ENCODE data around the gene GLYR1.

GLYR1 gene

DNA sequence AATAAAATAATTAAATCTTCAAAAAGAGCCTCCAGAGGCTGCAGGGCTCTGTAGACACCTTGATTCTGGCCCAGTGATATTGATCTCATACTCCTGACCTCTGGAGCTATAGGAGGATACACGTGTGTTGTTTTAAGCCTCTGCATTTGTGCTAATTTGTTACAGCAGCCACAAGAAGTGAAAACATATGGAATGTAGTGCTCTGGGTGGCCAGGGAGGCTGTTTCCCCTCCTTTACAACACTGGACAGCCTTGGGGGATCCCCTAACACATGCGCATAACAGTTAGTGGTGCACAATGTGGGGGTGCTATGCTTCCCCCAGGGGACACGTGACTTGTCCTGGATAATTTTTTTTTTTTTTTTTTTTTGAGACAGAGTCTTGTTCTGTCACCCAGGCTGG lies 75.4 kb downstream of the GLYR1 start:
- TF ChIP-seq, protein P1, sequence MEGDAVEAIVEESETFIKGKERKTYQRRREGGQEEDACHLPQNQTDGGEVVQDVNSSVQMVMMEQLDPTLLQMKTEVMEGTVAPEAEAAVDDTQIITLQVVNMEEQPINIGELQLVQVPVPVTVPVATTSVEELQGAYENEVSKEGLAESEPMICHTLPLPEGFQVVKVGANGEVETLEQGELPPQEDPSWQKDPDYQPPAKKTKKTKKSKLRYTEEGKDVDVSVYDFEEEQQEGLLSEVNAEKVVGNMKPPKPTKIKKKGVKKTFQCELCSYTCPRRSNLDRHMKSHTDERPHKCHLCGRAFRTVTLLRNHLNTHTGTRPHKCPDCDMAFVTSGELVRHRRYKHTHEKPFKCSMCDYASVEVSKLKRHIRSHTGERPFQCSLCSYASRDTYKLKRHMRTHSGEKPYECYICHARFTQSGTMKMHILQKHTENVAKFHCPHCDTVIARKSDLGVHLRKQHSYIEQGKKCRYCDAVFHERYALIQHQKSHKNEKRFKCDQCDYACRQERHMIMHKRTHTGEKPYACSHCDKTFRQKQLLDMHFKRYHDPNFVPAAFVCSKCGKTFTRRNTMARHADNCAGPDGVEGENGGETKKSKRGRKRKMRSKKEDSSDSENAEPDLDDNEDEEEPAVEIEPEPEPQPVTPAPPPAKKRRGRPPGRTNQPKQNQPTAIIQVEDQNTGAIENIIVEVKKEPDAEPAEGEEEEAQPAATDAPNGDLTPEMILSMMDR (IDR thresholded peaks at IDR 0.05; ENCODE audit: low read depth, low read length, missing control alignments) = no peak
- no peak for DNase-seq (ENCODE audit: extremely low read depth, low read depth)
- H3K4me3 ChIP-seq (replicated peaks; ENCODE audit: low read depth, low read length) = no peak overlapping the region

DNA sequence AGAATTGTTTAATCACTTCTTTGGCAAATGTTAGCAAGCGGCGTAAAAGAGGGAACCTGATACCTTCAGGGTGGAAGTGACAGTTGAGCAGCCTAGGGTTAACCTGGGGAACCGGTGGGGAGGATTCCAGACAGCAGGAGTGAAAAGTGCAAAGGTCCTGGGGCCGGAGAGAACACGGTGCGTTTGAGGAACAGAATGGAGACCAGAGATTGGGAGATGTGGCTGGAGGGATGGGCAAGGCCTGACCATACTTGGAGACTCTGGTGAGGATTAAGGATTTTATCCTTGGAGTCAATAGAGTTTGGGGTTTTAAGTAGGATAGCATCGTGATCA lies 77.8 kb downstream of the GLYR1 start:
- TF ChIP-seq, protein P1 (IDR thresholded peaks at IDR 0.05; ENCODE audit: low read depth, low read length, missing control alignments) = no peak
- peak overlapping the region; percentile 46 for H3K4me3 ChIP-seq (replicated peaks; ENCODE audit: low read depth, low read length)
- DNase-seq (ENCODE audit: extremely low read depth, low read depth) = no peak

DNA sequence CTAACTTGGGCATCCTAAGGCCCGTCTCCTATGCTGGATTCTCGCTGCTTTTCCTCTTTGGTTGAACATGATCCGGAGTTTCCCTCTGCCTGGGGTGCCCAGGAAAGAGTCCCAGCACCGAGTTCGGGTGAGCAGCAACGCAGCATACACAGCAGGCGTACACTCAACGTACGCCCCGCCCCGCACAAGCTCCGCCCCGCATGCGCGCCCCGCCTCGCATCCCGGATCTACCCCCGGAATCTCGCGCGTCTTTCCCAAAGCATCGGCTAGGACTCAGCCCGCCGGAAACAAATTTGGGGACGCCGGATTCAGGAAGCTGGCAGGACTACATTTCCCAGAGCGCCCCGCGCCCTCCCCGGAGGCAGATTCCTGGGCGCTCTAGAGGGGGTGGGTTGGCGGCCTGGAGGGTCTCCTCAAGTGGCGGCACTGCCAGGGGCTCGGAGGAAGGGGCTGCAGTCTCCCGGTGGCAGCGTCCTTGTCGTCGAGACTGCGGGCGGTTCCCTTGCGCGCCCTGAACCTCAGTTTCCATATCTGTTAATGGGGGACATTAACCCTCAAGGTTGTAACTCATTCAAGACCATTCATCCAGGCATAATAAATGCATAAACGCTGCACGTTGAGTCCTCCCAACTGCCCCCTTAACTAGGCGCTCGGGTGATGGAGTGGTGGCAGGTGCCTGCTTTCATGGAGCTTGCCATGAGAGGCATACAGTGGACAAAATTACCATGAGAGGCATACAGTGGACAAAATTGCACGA lies 78.4 kb downstream of the GLYR1 start:
- peak overlapping the region; percentile 46 for H3K4me3 ChIP-seq (replicated peaks; ENCODE audit: low read depth, low read length)
- DNase-seq (ENCODE audit: extremely low read depth, low read depth) = peak; percentile 83
- TF ChIP-seq, protein P1 (IDR thresholded peaks at IDR 0.05; ENCODE audit: low read depth, low read length, missing control alignments) = no peak

DNA sequence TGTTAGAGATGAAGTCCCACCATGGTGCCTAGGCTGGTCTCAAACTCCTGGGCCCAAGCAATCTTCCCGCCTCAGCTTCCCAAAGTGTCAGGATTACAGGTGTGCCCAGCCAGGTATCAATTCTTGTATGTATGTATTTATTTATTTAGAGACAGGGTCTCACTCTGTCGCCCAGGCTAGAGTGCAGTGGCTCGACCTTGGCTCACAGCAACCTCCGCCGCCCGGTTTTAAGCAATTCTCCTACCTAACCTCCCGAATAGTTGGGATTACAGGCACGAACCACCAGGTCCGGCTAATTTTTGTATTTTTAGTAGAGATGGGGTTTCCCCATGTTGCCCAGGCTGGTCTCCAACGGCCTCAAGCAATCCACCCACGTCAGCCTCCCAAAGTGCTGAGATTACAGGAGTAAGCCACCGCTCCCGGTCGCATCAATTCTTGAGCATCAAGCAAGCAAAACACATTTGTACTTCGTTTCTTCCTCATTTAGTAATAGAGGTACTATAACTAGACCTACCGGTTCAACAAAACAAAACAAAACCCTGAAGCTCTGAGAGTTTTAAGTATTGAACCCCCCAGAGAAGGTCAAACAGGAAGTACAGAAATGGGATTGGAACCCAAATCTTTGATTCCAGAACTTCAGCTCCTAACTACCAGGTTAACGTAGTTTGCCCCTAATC lies 79.1 kb downstream of the GLYR1 start:
- H3K4me3 ChIP-seq (replicated peaks; ENCODE audit: low read depth, low read length) = peak overlapping the region; percentile 46
- DNase-seq (ENCODE audit: extremely low read depth, low read depth) = no peak
- TF ChIP-seq, protein P1 (IDR thresholded peaks at IDR 0.05; ENCODE audit: low read depth, low read length, missing control alignments) = no peak

DNA sequence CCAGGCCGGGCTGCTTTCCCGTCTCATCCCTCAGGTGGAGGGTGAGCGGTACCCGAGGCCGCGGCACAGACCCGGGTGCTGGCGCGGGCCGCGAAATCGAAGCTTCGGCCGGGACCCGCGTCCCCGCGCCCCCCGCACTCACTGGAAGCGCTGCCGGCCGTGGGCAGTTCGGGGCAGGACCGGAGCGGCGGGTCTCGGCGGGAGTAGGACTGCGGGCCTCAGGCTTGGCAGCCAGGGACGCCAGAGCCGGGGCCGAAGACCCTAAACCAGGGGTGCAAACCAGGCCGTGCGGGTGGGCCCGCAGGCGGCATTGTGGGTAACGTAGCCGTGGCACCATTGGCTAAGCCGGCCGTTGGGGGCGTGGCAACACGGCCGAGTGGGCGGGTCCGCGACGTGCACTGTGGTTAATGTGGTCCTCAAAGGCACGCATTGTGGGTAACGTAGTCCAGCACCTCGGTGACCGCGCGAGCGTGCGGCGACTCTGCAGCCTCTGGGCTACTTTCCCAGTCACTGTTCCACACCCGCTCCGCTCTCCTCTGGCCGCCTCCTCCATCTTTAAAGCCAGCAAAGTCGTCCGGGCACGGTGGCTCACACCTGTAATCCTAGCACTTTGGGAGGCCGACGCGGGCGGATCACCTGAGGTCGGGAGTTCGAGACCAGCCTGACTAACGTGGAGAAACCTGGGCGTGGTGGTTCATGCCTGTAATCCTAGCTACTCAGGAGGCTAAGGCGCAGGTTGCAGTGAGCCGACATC lies 80.0 kb downstream of the GLYR1 start, which contains the start of gene ZNF500:
Gene ZNF500 (minus strand): TSS at position 288 of the 754 bp plus-strand sequence. CDS start 1,184 bp downstream, outside the sequence.
- peak; percentile 96 for DNase-seq (ENCODE audit: extremely low read depth, low read depth)
- TF ChIP-seq, protein P1 (IDR thresholded peaks at IDR 0.05; ENCODE audit: low read depth, low read length, missing control alignments) = no peak
- H3K4me3 ChIP-seq (replicated peaks; ENCODE audit: low read depth, low read length) = peak within 1 kb of the TSS; percentile 94

DNA sequence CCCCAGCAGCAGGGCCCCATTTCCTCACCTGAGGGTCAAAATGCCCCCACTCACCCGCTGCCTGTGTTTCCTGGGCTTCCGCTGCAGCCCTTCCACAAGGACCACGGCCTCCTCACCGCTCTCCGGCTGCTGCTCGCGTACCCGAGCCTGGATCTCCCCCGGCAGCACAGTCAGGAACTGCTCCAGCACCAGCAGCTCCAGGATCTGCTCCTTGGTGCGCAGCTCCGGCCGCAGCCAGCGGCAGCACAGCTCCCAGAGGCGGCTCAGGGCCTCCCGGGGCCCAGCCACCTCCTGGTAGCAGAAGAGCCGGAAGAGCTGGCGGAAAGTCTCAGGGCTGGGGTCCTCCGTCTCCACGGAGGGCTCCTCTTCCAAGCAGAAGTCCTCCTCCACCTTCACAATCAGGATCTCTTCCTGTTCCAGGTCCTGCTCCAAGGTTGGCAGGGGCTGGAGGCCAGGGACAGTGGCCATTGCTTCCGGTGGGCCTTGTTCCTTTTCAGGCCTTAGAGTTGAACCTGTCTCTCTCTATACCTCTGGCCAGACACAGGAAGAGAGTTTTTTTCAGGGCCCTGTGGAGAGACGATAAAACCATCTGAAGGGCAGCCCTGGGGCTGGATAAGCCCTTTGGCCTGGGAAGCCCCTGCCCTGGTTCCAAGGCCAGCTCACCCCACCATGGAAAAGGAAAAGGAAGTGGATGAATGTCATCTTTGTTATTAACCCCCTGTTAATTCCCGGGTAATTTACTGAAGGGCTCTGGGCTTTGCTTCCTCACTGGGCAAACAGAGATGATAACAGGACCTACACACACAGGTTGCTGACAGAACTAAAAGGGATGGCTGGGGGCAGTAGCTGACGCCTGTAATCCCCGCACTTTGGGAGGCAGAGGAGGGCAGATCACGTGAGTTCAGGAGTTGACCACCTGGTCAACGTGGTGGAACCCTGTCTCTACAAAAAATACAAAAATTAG lies 81.3 kb downstream of the GLYR1 start:
- TF ChIP-seq, protein P1 (IDR thresholded peaks at IDR 0.05; ENCODE audit: low read depth, low read length, missing control alignments) = no peak
- no peak for DNase-seq (ENCODE audit: extremely low read depth, low read depth)
- peak overlapping the region; percentile 94 for H3K4me3 ChIP-seq (replicated peaks; ENCODE audit: low read depth, low read length)
